GM10847 (cell line): Measurements from ENCODE around the gene PM20D1.

Experiments used
- POLR2A ChIP-seq: IDR thresholded peaks from 2 replicates; pipeline ENCODE4 v1.6.1; 2011; ENCODE audit not compliant: insufficient read length; ENCODE audit errors: extremely low read depth

The PM20D1 gene

GRCh38 chr1:205840146-205840923, 9.6 kb downstream of the PM20D1 start:
- TF ChIP-seq POLR2A, result no peak

- TF ChIP-seq POLR2A, result no peak
Measured at GRCh38 chr1:205837382-205837970, 12.5 kb downstream of the PM20D1 start.

- no peak for TF ChIP-seq POLR2A
Measured at GRCh38 chr1:205834751-205835150, 15.2 kb downstream of the PM20D1 start.

- TF ChIP-seq POLR2A, result no peak
Measured at GRCh38 chr1:205832326-205832751, 17.6 kb downstream of the PM20D1 start.

GRCh38 chr1:205827623-205828022, 22.3 kb downstream of the PM20D1 start:
- TF ChIP-seq POLR2A, result no peak

GRCh38 chr1:205826995-205827394, 22.9 kb downstream of the PM20D1 start:
- TF ChIP-seq POLR2A, result no peak

- no peak for TF ChIP-seq POLR2A
Measured at GRCh38 chr1:205826016-205826806, 23.7 kb downstream of the PM20D1 start.

GRCh38 chr1:205824180-205824579, 25.8 kb downstream of the PM20D1 start:
- no peak for TF ChIP-seq POLR2A

GRCh38 chr1:205822397-205822796, 27.5 kb downstream of the PM20D1 start:
- no peak for TF ChIP-seq POLR2A

GRCh38 chr1:205817988-205818387, 31.9 kb downstream of the PM20D1 start:
- no peak for TF ChIP-seq POLR2A

GRCh38 chr1:205817364-205817763, 32.6 kb downstream of the PM20D1 start:
- TF ChIP-seq POLR2A, result no peak

GRCh38 chr1:205813755-205814058, 36.2 kb downstream of the PM20D1 start:
- TF ChIP-seq POLR2A, result no peak

- TF ChIP-seq POLR2A, result no peak
Measured at GRCh38 chr1:205812878-205813754, 36.8 kb downstream of the PM20D1 start, which contains the start of gene SLC41A1. Gene SLC41A1, minus strand, starts transcription at chr1:205813198. Its CDS starts 2,757 bp downstream, at chr1:205810441.

- TF ChIP-seq POLR2A, result no peak
Measured at GRCh38 chr1:205812271-205812877, 37.6 kb downstream of the PM20D1 start.

GRCh38 chr1:205811660-205812059, 38.3 kb downstream of the PM20D1 start:
- TF ChIP-seq POLR2A, result no peak
